ENCODE measurements around the gene XRCC1. TPM values are rescaled to one million over a fixed set of nuclear protein-coding genes. Genes with fewer than 3 reads are reported as not detected.
"Not testable (repeated sequence)": the region's sequence is repeated elsewhere in the genome, so short reads cannot be mapped to it uniquely, and the experiment has no call there.

The XRCC1 gene
- total RNA-seq, 2 donors from 2014 or later, result 22.3 to 40.7 TPM

DNA sequence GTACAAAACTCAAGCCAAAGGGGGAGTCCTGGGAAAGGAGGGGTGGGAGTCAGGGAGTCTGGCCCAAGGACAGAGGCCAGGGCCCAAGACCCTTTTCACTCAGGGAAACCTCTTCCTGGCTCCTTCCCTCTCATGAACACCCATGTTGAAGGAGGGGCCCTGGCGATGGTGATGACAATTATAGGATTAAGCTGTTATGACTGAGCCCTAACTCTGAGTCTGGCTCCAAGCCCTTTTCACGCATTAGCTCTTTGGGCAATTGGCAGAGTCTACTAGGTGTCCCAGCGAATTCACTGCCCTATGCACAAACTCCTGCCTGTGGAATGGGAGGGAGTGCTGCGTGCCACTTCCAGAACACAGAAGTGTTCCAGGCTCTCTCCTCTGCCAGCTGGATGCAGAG, 21.7 kb downstream of the XRCC1 start:
- Histone ChIP-seq H3K9me3 (no peaks in the 10 kb centered on the region), H3K36me3 (peaks cover 5% of the 10 kb centered on the region), H3K4me1 (no peaks in the 10 kb centered on the region), H3K4me3 (no peak overlapping the region), H3K27me3 (no peaks in the 10 kb centered on the region), H3K27ac (no peak overlapping the region), H3K9ac (ENCODE audit: low read depth in 2 of 2, low read length in 2 of 2) (no peak overlapping the region)
- TF ChIP-seq, protein P1, sequence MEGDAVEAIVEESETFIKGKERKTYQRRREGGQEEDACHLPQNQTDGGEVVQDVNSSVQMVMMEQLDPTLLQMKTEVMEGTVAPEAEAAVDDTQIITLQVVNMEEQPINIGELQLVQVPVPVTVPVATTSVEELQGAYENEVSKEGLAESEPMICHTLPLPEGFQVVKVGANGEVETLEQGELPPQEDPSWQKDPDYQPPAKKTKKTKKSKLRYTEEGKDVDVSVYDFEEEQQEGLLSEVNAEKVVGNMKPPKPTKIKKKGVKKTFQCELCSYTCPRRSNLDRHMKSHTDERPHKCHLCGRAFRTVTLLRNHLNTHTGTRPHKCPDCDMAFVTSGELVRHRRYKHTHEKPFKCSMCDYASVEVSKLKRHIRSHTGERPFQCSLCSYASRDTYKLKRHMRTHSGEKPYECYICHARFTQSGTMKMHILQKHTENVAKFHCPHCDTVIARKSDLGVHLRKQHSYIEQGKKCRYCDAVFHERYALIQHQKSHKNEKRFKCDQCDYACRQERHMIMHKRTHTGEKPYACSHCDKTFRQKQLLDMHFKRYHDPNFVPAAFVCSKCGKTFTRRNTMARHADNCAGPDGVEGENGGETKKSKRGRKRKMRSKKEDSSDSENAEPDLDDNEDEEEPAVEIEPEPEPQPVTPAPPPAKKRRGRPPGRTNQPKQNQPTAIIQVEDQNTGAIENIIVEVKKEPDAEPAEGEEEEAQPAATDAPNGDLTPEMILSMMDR (IDR thresholded peaks at IDR 0.05), result no peak
- no peak for DNase-seq
- intact Hi-C loops (cut with DNase I), result no loop called here

DNA sequence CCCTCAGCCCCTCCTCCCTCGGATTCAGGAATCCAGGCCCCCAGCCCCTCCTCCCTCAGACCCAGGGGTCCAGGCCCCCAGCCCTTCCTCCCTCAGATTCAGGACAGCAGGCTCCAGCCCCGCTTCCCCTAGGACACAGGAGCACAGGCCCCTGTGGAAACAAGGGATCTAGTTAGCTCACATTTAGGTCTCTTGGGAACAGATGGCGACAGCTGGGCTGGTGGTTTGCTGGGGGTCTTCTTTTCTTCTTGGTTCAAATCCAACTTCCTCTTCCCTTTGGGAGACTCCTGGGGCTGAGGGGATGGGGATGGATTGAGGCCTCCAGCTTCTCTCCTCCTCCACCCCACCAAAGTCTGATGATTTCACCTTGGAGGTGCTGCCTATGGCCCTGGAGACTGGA, 22.7 kb downstream of the XRCC1 start:
- H3K27ac ChIP-seq, result no peak overlapping the region
- intact Hi-C loops (cut with DNase I), result no loop called here
- no peak for DNase-seq
- TF ChIP-seq, protein P1 (IDR thresholded peaks at IDR 0.05), result no peak
- peaks cover 5% of the 10 kb centered on the region for H3K36me3 ChIP-seq
- no peak overlapping the region for H3K4me3 ChIP-seq
- H3K27me3 ChIP-seq, result no peaks in the 10 kb centered on the region
- H3K4me1 ChIP-seq, result no peaks in the 10 kb centered on the region
- H3K9ac ChIP-seq (ENCODE audit: low read depth in 2 of 2, low read length in 2 of 2), result no peak overlapping the region
- no peaks in the 10 kb centered on the region for H3K9me3 ChIP-seq

DNA sequence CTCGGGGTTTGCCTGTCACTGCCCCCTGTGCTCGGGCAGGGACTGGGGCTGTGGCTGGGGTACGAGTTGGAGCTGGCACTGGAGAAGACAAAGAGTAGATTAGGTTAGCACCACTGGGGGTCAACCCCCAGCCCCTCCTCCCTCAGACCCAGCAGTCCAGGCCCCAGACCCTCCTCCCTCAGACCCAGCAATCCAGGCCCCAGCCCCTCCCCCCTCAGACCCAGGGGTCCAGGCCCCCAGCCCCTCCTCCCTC, 23.2 kb downstream of the XRCC1 start:
- no peak overlapping the region for H3K4me3 ChIP-seq
- no peaks in the 10 kb centered on the region for H3K27me3 ChIP-seq
- no peak overlapping the region for H3K9ac ChIP-seq (ENCODE audit: low read depth in 2 of 2, low read length in 2 of 2)
- H3K36me3 ChIP-seq, result peaks cover 5% of the 10 kb centered on the region
- no peak overlapping the region for H3K27ac ChIP-seq
- intact Hi-C loops (cut with DNase I), result no loop called here
- no peaks in the 10 kb centered on the region for H3K4me1 ChIP-seq
- DNase-seq, result no peak
- no peaks in the 10 kb centered on the region for H3K9me3 ChIP-seq
- TF ChIP-seq, protein P1 (IDR thresholded peaks at IDR 0.05), result no peak

DNA sequence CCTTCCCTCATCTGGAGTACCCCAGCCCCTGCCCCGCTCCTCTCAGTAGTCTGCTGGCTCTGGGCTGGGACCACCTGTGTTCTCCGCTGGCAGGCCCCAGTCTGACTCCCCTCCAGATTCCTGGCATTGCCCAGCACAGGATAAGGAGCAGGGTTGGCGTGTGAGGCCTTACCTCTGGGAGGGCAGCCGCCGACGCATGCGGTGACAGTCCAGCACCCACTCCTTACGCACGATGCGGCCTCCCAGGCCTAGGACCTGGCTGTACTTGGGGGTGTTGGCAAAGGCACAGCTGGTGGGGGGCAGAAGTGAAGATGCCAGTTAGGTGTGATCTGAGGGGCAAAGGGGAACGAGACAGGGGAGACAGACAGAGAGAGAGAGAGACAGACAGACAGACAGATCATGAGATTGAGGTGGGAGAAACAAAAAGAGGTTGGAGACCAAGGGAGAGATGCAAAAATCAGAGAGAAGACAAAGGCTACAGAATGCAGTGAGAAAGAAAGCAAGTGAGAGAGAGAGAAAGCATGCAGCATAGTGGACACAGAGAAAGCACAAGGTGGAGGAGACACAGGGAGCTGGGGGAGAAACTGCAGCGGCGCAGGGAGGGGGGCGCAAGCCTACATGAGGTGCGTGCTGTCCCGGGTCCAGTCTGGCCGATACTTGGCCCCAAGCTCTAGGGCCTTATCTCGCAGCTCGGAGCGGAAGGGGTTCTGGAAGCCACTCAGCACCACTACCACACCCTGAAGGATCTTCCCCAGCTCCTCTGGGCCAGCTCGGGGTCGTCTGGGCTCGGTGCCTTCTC, 23.7 kb downstream of the XRCC1 start:
- Histone ChIP-seq H3K36me3 (peaks cover 5% of the 10 kb centered on the region), H3K9me3 (no peaks in the 10 kb centered on the region), H3K9ac (ENCODE audit: low read depth in 2 of 2, low read length in 2 of 2) (no peak overlapping the region), H3K4me3 (no peak overlapping the region), H3K4me1 (no peaks in the 10 kb centered on the region), H3K27ac (no peak overlapping the region), H3K27me3 (no peaks in the 10 kb centered on the region)
- TF ChIP-seq, protein P1 (IDR thresholded peaks at IDR 0.05), result no peak
- intact Hi-C loops (cut with DNase I), result no loop called here
- no peak for DNase-seq

DNA sequence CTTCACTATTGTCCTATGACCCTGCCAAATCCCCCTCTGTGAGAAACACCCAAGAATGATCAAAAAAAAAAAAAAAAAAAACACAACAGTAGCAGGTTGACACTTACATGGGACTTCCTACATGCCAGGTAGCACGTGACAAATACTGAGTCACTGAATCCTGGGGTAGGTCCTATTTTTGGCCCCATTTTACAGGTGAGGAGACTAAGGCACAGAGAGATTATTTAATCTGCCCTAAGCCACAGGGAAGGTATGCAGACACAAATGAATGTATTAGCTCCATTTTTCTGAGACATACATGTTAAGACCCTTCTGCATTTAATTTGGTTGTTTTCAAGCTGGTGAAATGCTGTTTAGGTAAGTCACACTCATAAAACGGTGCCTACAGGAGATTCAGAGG, 26.6 kb downstream of the XRCC1 start:
- TF ChIP-seq, protein P1 (IDR thresholded peaks at IDR 0.05), result no peak
- Histone ChIP-seq H3K27ac (no peak overlapping the region), H3K36me3 (peaks cover 5% of the 10 kb centered on the region), H3K27me3 (no peaks in the 10 kb centered on the region), H3K9ac (ENCODE audit: low read depth in 2 of 2, low read length in 2 of 2) (no peak overlapping the region), H3K4me1 (no peaks in the 10 kb centered on the region), H3K9me3 (no peaks in the 10 kb centered on the region), H3K4me3 (no peak overlapping the region)
- intact Hi-C loops (cut with DNase I), result loop anchor here (10.0 kb wide), 1 partner anchor 256 kb away; the partner anchor contains the start of gene LYPD5
- DNase-seq, result no peak

DNA sequence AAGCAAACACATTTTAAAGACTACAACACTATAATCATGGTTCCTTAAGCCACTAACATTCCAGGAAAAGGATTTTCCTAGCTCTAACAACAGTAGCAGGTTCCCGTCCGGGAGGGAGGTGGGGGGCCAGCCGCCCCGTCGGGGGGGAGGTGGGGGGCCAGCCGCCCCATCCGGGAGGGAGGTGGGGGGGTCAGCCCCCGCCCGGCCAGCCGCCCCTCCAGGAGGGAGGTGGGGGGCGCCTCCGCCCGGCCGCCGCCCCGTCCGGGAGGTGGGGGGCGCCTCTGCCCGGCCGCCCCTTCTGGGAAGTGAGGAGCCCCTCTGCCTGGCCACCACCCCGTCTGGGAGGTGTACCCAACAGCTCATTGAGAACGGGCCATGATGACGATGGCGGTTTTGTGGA, 27.4 kb downstream of the XRCC1 start:
- not testable (repeated sequence) for H3K4me3 ChIP-seq; H3K27me3 ChIP-seq; H3K4me1 ChIP-seq; H3K9ac ChIP-seq (ENCODE audit: low read depth in 2 of 2, low read length in 2 of 2); DNase-seq; H3K27ac ChIP-seq; H3K36me3 ChIP-seq; H3K9me3 ChIP-seq
- intact Hi-C loops (cut with DNase I), result loop anchor here (10.0 kb wide), 1 partner anchor 257 kb away; the partner anchor contains the start of gene LYPD5

Data from colonic mucosa (tissue), 4 donors.